GM19351 (cell line): ENCODE data around the gene SLC22A4.

ENCODE experiments used
- ATAC-seq: cut with Tn5 transposase; IDR thresholded peaks from one replicate; pipeline ENCODE4 v1.9.1; 2021; ENCODE audit warnings: mild to moderate bottlenecking, moderate library complexity; ENCODE audit not compliant: unreplicated experiment

Gene SLC22A4

DNA sequence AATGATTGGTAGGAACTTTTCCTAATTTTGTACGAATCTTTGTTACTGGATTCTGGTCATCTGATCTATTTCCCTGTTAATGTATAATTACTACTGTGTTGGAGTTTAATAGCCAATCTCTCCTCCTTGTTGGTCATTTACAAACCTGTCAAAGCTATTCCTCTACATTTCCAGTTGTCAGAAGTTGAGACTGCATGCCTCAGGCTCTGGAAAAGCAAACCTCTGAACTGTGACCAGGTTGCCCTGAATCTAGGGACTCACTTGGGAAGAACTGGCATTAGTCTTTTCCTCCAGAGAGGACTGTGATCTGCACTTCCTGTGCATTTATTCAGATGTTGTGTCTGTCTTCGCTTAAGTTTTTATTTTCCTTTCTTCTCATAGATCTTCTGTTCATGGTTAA is 20.6 kb upstream of the SLC22A4 start:
- ATAC-seq, result no peak

GRCh38 chr5:132274050-132274792 is 20.0 kb upstream of the SLC22A4 start:
- ATAC-seq, result no peak

GRCh38 chr5:132275367-132276220 is 18.6 kb upstream of the SLC22A4 start:
- ATAC-seq, result no peak

DNA sequence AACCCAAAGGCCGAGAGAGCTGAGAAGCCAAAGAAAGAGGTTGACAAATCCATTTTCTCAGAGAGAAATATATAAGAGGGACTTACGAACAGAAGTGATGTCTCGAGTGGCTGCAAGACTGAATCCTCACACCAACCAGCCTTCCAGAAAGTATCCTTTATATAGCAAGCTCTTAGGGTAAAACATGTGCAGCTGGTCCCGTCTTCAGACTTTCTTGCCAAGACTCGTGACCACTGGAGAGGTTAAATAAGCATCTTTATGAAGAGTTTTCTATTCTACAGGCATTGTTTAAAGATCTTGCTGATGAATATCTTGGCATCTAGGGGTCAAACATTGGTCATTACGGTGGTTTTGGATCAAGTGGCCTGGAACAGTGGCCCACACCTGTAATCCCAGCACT is 16.9 kb upstream of the SLC22A4 start:
- no peak for ATAC-seq

GRCh38 chr5:132277971-132278853 is 16.0 kb upstream of the SLC22A4 start:
- ATAC-seq, result no peak

GRCh38 chr5:132279801-132280200 is 14.4 kb upstream of the SLC22A4 start:
- ATAC-seq, result no peak

GRCh38 chr5:132280371-132281240 is 13.6 kb upstream of the SLC22A4 start:
- ATAC-seq, result no peak

DNA sequence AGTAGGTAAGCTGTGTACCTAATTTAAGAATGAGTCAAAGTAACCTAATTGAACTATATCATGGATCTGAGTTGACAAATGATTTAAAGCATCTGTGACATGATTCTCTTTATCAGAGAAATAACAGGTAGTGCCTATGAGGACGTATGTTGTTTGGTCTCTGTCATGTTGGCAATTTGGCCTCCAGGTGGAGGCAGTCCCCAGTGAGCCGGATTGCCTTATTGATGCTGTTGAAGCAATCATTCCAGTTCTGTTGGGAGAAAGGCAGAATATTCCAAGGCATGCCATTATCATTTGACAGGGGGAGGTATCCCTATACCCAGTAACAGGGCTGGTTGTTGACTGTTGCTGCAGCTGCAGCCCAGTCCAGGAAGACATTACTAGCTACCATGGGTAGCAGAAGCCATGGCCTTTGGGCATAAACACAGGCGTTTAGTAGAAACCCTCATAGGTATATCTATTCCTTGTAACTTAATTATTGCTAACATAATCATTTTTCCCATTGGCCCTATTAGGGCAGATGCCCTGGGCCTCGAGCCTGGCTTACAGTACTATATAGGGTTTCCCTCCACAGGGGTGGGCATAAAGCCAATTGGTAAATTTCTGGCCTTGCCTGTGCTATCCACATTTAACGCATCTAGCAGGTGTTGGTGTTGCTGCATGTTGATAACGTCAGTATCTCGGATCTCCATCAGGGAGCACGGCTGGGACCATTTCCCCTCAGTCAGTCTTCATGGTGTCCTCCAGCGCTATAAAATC is 12.2 kb upstream of the SLC22A4 start:
- no peak for ATAC-seq

- no peak for ATAC-seq
Measured at GRCh38 chr5:132283423-132284043, 10.7 kb upstream of the SLC22A4 start.

DNA sequence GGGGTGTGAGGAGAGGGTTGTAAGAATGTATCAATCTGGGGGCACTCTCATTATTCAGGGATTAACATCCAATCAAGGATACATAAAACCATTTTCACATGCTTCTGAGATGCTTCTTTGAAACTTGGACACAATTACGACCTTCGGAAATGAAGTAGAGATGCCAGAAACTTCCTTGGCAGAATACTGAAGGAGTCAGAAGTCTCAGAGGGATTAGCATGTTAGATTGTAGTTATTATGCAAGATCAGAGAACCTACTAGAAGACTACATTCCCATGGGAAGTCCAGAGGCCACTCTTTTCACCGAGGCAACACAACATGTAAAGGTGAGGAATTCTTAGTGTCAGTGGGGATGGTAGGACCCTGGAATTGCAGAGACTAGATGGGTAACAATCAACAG is 5.1 kb upstream of the SLC22A4 start:
- ATAC-seq, result no peak

DNA sequence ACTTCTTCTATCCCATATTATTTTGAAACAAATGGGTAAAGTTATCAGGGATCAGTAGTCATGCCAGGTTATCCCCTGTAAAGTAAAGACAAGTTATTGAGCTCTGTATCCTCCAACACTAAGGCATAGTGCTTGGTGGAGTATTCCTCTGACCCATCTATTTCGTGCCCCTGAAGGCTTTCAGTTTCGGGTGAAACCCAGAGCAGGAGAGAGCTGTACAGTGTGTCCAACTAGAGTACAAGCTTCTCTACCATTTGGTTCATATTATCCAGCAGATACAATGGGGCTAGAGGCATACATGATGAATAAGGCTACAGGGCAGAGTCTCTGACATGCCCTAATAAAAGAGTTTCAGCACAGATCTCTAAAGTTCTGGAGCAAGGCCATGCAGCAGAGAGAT is 3.2 kb upstream of the SLC22A4 start:
- ATAC-seq, result no peak

DNA sequence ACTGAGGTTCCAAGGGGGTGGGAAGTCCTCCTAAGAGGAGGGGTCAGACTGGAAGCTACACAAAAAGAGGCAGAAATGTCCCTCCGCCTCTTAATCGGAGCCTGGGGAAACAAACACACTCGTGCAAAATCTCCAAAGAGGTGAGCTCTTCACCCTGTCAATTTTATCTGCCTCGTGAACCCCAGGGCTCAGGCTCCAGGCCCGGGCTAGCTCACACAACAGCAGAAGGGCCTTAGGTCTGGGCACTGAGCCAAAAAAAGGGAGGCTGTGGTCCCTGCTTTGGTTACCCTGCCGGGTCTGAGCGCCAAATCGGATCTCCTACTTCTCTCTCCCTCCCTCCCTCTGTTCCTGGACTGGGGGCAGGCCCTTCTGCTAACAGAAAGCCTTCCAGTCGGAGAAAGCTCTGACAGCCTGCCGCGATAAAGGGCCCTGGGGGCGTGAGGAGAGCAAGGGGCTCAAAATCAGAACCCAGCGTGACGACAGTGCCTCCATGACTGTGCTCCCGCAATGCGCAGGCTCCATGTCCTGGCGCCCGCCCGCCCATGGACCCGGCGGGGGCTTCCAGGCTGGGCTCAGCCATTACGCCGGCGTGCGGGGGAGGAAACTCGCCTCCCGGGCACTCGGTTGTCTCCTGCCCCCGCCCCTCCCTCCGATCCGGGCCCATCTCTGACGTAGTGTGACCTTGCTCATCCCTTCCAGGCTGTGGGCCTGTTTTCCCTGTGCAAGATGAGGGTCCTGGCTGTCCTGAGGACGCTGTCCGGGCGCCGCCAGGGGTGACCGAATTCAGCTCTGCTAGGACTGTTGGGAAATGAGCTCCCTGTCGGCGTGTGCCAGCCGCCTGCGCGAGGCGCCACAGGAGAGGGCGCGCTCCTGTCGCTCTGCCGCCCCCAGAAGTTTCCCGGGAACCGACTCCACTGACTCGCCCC is 865 bp upstream of the SLC22A4 start:
- ATAC-seq, result peak; percentile 39

- peak; percentile 24 for ATAC-seq
Measured at GRCh38 chr5:132294728-132295504, 722 bp downstream of the SLC22A4 start.

DNA sequence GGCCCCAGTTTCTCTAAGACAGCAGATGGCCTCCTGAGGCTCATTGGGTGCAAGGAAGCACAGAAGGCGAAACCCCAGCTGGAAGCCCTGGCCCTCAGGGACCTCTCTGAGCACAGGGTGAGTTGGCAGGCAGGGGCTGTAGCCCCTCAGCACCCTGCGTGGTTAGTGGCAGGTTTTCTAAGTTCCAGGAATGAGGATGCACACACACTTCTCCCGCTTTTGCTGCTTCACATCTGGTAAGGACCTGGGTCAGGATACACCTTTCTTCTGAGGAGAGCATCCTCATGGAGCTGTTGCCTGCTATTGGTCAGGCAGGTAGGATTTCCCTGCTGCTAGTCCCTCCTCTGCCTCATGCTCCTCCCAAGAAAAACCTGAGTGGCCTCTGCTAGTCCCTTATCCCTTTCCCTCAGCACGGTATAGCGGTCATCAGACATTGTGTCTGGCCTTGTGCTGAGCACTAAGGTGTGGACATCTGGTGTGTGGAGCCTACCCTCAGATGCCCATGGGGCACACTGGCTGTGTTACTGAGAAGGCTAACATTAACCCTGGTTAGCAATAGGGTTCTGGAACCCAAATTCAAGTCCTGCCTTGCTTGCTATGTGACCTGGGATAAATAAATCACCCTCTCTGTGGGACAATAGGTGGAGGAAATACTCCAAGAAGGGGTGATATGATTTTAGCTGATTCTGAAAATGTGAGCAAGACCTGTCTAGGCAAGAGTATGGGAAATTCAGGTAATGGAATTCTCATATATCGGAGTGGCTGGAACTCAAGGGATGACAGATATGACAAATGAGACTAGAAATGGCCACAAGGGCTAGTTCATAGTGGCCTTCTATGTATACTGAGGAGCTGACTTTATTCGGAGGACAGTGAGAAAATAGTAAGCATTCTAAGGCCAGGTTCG is 1.6 kb downstream of the SLC22A4 start:
- no peak for ATAC-seq

- ATAC-seq, result no peak
Measured at GRCh38 chr5:132296412-132297016, 2.3 kb downstream of the SLC22A4 start.
